ENCODE data around the gene GALNT4.

The GALNT4 gene

DNA sequence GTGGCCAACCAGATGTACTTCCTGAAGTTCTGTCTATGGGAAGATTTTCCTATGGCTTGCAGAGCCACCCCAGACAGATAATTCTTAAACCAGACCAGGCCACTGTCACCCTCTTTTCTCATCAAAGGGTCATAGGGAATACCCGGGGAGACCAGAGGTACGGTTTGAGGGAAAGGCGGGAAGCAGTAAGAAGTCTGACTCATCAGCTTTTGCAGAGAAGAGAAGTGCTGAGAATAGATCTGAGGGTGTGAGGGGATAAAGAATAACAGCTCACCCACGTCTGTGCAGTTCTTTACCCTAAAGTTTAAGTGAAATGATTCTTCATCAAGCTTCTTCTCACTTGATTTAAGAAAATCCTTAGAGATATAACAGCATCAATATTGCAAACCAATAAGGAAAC is 22.5 kb upstream of the GALNT4 start:
- Histone ChIP-seq H3K9ac (ENCODE audit: low read length) (no peak overlapping the region), H3K36me3 (ENCODE audit: control insufficient read depth, low read depth, low read length) (no peaks in the 10 kb centered on the region), H3K27me3 (ENCODE audit: control insufficient read depth, insufficient read depth, low read length) (no peaks in the 10 kb centered on the region), H3K27ac (ENCODE audit: low read length) (no peak overlapping the region), H3K9me3 (ENCODE audit: control insufficient read depth, low read depth, low read length) (no peaks in the 10 kb centered on the region), H3K4me3 (ENCODE audit: low read length) (no peak overlapping the region), H3K4me1 (ENCODE audit: control insufficient read depth, low read depth, low read length) (peaks cover 3% of the 10 kb centered on the region)

DNA sequence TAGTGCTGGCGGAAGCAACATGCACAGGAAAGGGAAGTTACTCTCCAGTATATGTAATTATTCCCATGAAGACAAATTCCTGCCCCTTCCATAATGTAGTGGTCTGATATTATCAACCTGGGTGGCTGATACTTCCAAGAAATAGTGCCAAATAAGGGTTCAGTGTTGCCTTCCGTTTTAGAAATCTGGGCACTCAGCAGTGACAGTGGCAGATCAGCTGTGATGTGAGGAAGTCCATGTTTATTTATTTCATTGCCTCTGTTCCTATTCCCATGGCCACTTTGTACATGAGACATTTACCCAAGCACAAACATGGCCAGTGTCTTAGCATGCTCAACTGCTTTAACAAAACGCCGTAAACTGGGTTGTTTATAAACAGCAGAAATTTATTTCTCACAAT is 21.6 kb upstream of the GALNT4 start:
- Histone ChIP-seq H3K9ac (ENCODE audit: low read length) (no peak overlapping the region), H3K36me3 (ENCODE audit: control insufficient read depth, low read depth, low read length) (no peaks in the 10 kb centered on the region), H3K27ac (ENCODE audit: low read length) (no peak overlapping the region), H3K9me3 (ENCODE audit: control insufficient read depth, low read depth, low read length) (no peaks in the 10 kb centered on the region), H3K4me3 (ENCODE audit: low read length) (no peak overlapping the region), H3K27me3 (ENCODE audit: control insufficient read depth, insufficient read depth, low read length) (no peaks in the 10 kb centered on the region), H3K4me1 (ENCODE audit: control insufficient read depth, low read depth, low read length) (peaks cover 3% of the 10 kb centered on the region)

DNA sequence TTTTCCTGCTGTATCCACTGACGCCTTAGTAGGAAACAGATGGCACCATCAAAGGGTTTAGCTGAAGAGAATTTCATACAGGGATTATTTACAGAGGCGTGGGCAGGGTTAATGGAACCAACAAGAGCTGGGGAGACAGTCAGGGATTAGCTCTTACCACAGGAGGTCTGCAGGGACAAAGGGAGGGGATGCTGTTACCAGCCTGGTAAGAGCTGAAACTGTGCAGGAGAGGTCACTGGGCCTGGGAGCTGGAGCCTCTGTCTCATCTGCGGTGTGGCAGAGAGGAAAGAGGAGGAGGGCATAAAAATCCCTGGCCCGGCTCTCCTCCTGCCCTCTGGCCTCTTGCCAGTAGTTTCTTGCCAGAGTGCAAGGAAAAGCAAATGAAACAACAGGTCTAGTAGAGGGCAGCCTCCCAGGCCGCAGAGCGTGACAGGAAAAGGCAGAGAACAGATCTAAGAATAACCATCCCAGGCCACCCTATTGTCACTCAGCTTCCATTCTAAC is 20.1 kb upstream of the GALNT4 start:
- Histone ChIP-seq H3K27ac (ENCODE audit: low read length) (no peak overlapping the region), H3K36me3 (ENCODE audit: control insufficient read depth, low read depth, low read length) (no peaks in the 10 kb centered on the region)

DNA sequence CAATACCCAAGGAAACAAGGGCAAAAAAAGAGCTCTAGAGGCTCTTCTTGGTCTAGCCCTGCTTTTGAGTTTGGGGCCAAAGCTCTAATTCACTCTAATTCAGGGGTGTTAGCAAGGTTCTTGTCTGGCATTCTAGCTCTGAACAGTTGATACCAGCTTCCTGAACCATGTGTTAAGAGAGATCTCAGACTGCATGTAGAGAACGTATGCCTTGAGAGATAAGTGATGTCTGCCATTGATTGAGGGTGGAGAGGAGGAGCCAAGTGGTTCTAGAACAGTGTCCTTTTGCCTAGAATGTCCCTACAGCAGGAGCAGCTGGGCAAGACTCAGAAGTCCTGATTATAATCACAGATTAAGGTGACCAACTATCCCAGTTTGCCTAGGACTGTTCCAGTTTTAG is 19.4 kb upstream of the GALNT4 start:
- H3K4me3 ChIP-seq (ENCODE audit: low read length), result no peak overlapping the region
- H3K27me3 ChIP-seq (ENCODE audit: control insufficient read depth, insufficient read depth, low read length), result no peaks in the 10 kb centered on the region
- no peaks in the 10 kb centered on the region for H3K36me3 ChIP-seq (ENCODE audit: control insufficient read depth, low read depth, low read length)
- H3K27ac ChIP-seq (ENCODE audit: low read length), result no peak overlapping the region
- H3K4me1 ChIP-seq (ENCODE audit: control insufficient read depth, low read depth, low read length), result peaks cover 3% of the 10 kb centered on the region
- no peak overlapping the region for H3K9ac ChIP-seq (ENCODE audit: low read length)
- no peaks in the 10 kb centered on the region for H3K9me3 ChIP-seq (ENCODE audit: control insufficient read depth, low read depth, low read length)

More for the DNA sequence above, 20.1 kb upstream of the GALNT4 start:
- H3K9ac ChIP-seq (ENCODE audit: low read length), result no peak overlapping the region
- H3K4me3 ChIP-seq (ENCODE audit: low read length), result no peak overlapping the region
- H3K4me1 ChIP-seq (ENCODE audit: control insufficient read depth, low read depth, low read length), result peaks cover 3% of the 10 kb centered on the region
- H3K9me3 ChIP-seq (ENCODE audit: control insufficient read depth, low read depth, low read length), result no peaks in the 10 kb centered on the region
- H3K27me3 ChIP-seq (ENCODE audit: control insufficient read depth, insufficient read depth, low read length), result no peaks in the 10 kb centered on the region

DNA sequence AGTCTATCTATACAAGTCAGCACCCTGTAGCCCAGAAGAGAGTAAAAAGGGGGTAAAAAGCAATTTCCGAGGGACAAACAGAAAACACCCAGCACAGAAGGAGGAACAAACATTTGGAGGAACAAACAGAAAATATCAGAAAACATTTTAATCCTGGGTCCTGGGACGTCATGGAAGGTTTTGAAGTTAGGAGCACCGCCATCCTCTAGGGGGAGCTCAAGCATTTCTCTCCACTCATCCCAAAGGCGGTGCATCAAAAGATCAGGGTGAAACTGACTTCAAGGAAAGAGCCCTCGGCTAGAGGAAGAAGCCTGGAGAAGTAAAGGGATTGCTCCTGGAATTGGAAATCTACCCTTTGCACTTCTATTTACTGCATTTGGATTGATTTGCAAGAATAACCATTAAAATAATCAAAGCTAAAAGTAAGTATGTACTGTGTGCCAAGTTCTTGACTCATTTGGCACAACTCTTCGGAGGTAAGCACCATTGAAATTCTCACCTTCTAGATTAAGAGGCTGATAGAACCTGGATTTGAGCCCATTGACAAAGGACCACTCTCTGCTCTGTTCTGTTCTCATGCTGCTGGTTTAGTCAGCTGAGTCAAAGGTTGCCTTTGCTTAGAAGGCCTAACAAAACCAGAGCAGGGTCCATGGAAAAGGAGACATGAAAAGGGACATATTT is 18.5 kb upstream of the GALNT4 start:
- Histone ChIP-seq H3K9me3 (ENCODE audit: control insufficient read depth, low read depth, low read length) (no peaks in the 10 kb centered on the region), H3K9ac (ENCODE audit: low read length) (no peak overlapping the region), H3K27ac (ENCODE audit: low read length) (no peak overlapping the region), H3K4me3 (ENCODE audit: low read length) (no peak overlapping the region), H3K36me3 (ENCODE audit: control insufficient read depth, low read depth, low read length) (no peaks in the 10 kb centered on the region), H3K4me1 (ENCODE audit: control insufficient read depth, low read depth, low read length) (peaks cover 3% of the 10 kb centered on the region), H3K27me3 (ENCODE audit: control insufficient read depth, insufficient read depth, low read length) (no peaks in the 10 kb centered on the region)

DNA sequence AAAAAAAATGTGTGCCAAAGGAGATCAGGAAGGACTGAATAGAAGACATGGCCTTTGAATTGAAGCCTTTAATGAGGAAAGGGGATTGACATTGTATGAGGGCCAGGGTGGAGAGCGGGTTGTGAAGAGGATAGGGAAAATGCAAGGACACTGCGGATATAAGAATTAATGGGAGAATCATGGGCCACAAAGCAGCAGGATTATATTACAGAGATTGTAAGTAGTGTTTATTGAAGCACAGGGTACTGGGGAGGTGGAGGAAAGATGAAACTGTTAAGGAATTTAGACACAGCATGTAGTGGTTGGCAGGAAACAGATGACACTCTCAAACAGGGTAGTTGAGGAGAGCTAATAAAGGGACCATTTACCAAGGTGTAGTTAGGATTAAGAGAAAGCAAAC is 17.6 kb upstream of the GALNT4 start:
- H3K27ac ChIP-seq (ENCODE audit: low read length), result no peak overlapping the region
- H3K36me3 ChIP-seq (ENCODE audit: control insufficient read depth, low read depth, low read length), result no peaks in the 10 kb centered on the region
- peaks cover 3% of the 10 kb centered on the region for H3K4me1 ChIP-seq (ENCODE audit: control insufficient read depth, low read depth, low read length)
- H3K27me3 ChIP-seq (ENCODE audit: control insufficient read depth, insufficient read depth, low read length), result no peaks in the 10 kb centered on the region
- H3K9ac ChIP-seq (ENCODE audit: low read length), result no peak overlapping the region
- H3K4me3 ChIP-seq (ENCODE audit: low read length), result no peak overlapping the region
- no peaks in the 10 kb centered on the region for H3K9me3 ChIP-seq (ENCODE audit: control insufficient read depth, low read depth, low read length)

DNA sequence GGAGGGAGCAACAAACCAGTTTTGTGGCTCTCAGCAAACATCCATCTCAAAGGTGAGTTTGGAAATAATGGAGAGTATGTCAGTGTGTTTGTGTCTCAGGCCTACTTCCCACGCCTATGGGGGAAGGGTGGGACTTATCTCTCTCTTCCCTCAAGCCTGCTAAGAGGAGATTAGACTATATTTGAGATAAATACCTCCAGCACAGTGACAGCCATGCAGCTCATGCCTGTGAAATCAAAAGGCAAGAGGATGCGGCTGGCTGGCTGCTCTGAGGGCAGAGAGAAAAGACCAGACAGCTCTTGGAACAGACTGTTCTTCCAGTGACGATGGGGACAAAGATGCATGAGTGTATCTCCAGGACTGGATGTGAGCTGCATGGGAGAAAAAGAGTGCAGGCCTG is 16.0 kb upstream of the GALNT4 start:
- H3K9me3 ChIP-seq (ENCODE audit: control insufficient read depth, low read depth, low read length), result no peaks in the 10 kb centered on the region
- no peak overlapping the region for H3K4me3 ChIP-seq (ENCODE audit: low read length)
- no peak overlapping the region for H3K27ac ChIP-seq (ENCODE audit: low read length)
- no peaks in the 10 kb centered on the region for H3K36me3 ChIP-seq (ENCODE audit: control insufficient read depth, low read depth, low read length)
- no peak overlapping the region for H3K9ac ChIP-seq (ENCODE audit: low read length)
- H3K4me1 ChIP-seq (ENCODE audit: control insufficient read depth, low read depth, low read length), result peaks cover 3% of the 10 kb centered on the region
- no peaks in the 10 kb centered on the region for H3K27me3 ChIP-seq (ENCODE audit: control insufficient read depth, insufficient read depth, low read length)

DNA sequence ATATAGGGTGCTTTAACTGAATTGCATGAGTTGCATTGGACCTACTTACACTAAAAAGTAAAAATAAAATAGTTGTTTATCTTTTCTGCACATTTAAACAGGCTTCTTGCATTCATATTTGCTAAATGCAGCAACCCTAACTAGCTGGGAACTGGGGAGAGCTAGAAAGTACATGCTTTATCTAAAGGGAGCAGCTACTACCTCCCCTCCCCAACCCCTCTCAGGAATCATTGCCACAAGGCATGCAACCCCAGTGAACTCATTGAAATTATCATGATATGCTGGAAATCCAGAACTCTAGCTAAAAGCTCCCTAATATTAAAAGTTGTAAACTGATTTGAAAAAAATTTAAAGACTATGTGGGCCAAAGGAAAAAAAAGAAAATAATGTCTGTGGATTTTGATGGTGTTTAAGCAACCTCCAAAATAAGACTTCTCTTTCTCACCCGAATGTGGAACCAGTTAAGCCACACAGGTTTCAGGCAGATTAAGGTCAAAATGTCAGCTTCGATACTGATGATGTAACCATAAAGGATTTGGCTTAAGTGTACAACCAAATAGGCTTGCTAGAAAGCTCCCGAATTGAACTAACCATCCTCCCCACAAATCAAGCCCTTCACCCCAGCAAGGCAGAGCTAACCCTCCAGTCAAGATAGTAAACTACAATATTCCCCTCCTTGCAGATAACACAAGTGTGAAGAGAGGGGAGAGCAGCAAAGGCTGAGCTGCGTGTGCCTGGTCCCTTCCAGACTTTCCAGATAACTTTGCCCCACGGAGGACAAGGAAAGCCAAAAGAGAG is 15.0 kb upstream of the GALNT4 start:
- no peak overlapping the region for H3K27ac ChIP-seq (ENCODE audit: low read length)
- H3K36me3 ChIP-seq (ENCODE audit: control insufficient read depth, low read depth, low read length), result no peaks in the 10 kb centered on the region
- no peaks in the 10 kb centered on the region for H3K27me3 ChIP-seq (ENCODE audit: control insufficient read depth, insufficient read depth, low read length)
- no peak overlapping the region for H3K4me3 ChIP-seq (ENCODE audit: low read length)
- H3K9me3 ChIP-seq (ENCODE audit: control insufficient read depth, low read depth, low read length), result no peaks in the 10 kb centered on the region
- H3K4me1 ChIP-seq (ENCODE audit: control insufficient read depth, low read depth, low read length), result peaks cover 3% of the 10 kb centered on the region
- H3K9ac ChIP-seq (ENCODE audit: low read length), result no peak overlapping the region

DNA sequence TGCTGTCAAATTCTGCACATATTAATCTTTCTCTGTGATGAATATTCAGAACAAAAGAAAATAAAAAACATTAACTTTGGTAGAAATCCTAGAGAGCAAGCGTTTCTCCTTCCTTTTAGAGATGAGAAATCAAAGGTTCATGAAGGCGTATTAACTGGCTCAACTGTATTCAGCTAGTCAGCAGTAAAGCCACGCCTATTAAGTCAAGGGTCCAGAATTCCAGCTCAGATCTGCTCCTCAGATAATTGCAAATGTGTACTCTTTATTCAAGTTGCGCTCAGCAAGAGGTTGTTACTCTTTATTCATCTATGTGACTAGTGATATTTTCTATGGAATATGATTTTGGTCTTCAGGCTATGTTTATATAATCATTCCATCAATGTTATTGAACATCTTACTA is 14.3 kb upstream of the GALNT4 start:
- Histone ChIP-seq H3K9me3 (ENCODE audit: control insufficient read depth, low read depth, low read length) (no peaks in the 10 kb centered on the region), H3K27ac (ENCODE audit: low read length) (no peak overlapping the region), H3K27me3 (ENCODE audit: control insufficient read depth, insufficient read depth, low read length) (no peaks in the 10 kb centered on the region), H3K4me1 (ENCODE audit: control insufficient read depth, low read depth, low read length) (peaks cover 3% of the 10 kb centered on the region), H3K4me3 (ENCODE audit: low read length) (no peak overlapping the region), H3K36me3 (ENCODE audit: control insufficient read depth, low read depth, low read length) (no peaks in the 10 kb centered on the region), H3K9ac (ENCODE audit: low read length) (no peak overlapping the region)

DNA sequence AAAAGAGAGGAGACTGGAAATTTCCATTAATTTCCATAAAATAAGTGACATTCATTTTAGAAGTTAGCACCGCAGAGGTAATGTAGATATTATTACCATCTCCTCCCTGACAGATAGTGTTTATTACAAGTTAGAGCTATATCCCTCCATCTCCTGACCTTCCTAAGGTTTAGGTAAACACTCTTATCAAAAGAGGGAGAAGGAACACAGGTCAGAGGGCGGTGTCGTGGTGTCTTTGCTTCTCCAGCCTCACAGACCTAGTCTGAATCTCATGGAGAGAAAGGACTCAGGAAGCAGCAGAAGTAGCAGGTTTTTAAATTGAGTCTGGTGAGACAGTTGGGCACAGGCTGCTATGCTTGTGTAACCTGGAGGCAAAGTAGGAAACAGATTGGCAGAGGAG is 12.8 kb upstream of the GALNT4 start:
- H3K9ac ChIP-seq (ENCODE audit: low read length), result no peak overlapping the region
- no peaks in the 10 kb centered on the region for H3K27me3 ChIP-seq (ENCODE audit: control insufficient read depth, insufficient read depth, low read length)
- H3K9me3 ChIP-seq (ENCODE audit: control insufficient read depth, low read depth, low read length), result no peaks in the 10 kb centered on the region
- no peak overlapping the region for H3K4me3 ChIP-seq (ENCODE audit: low read length)
- H3K36me3 ChIP-seq (ENCODE audit: control insufficient read depth, low read depth, low read length), result no peaks in the 10 kb centered on the region
- H3K27ac ChIP-seq (ENCODE audit: low read length), result no peak overlapping the region
- no peaks in the 10 kb centered on the region for H3K4me1 ChIP-seq (ENCODE audit: control insufficient read depth, low read depth, low read length)

DNA sequence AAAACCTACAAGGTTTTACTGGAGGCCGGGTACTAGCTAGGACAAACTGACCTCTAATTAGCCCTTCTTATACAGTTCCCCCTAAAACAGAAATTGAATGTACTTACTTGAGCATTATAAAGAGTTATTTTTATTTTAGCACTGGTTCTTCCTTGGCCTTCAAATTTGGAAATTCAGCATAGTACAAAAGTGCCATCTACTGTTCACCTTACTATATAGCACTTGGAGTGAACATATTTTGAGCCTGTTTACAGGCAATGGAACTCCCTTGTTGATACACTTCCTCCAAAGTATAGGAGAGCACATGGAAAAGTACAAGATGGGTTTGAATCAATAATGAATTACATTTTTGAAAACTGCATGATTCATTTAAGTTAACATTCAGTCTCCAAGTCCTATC is 5.1 kb upstream of the GALNT4 start:
- H3K36me3 ChIP-seq (ENCODE audit: control insufficient read depth, low read depth, low read length), result no peaks in the 10 kb centered on the region
- no peaks in the 10 kb centered on the region for H3K27me3 ChIP-seq (ENCODE audit: control insufficient read depth, insufficient read depth, low read length)
- H3K4me1 ChIP-seq (ENCODE audit: control insufficient read depth, low read depth, low read length), result no peaks in the 10 kb centered on the region
- H3K27ac ChIP-seq (ENCODE audit: low read length), result no peak overlapping the region
- no peak overlapping the region for H3K9ac ChIP-seq (ENCODE audit: low read length)
- H3K9me3 ChIP-seq (ENCODE audit: control insufficient read depth, low read depth, low read length), result no peaks in the 10 kb centered on the region
- H3K4me3 ChIP-seq (ENCODE audit: low read length), result no peak overlapping the region

DNA sequence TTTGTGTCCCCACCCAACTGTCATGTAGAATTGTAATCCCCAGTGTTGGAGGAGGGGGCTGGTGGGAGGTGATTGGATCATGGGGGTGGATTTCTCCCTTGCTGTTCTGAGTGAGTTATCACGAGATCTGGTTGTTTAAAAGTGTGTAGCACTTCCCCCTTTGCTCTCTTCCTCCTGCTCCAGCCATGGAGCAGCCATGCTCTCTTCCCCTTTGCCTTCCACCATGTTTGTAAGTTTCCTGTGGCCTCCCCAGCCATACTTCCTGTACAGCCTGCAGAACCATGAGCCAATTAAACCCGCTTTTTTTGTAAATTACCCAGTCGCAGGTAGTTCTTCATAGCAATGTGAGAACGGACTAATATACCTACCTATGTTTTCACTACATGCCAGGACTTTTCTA is 3.8 kb upstream of the GALNT4 start:
- Histone ChIP-seq H3K9me3 (ENCODE audit: control insufficient read depth, low read depth, low read length) (no peaks in the 10 kb centered on the region), H3K27ac (ENCODE audit: low read length) (no peak overlapping the region), H3K36me3 (ENCODE audit: control insufficient read depth, low read depth, low read length) (no peaks in the 10 kb centered on the region), H3K9ac (ENCODE audit: low read length) (no peak overlapping the region), H3K4me3 (ENCODE audit: low read length) (no peak overlapping the region), H3K27me3 (ENCODE audit: control insufficient read depth, insufficient read depth, low read length) (no peaks in the 10 kb centered on the region), H3K4me1 (ENCODE audit: control insufficient read depth, low read depth, low read length) (peaks cover 3% of the 10 kb centered on the region)
